ENCODE measurements around the gene FBXL13.
"Not testable (repeated sequence)": the region's sequence is repeated elsewhere in the genome, so short reads cannot be mapped to it uniquely, and the experiment has no call there.

The FBXL13 gene

DNA sequence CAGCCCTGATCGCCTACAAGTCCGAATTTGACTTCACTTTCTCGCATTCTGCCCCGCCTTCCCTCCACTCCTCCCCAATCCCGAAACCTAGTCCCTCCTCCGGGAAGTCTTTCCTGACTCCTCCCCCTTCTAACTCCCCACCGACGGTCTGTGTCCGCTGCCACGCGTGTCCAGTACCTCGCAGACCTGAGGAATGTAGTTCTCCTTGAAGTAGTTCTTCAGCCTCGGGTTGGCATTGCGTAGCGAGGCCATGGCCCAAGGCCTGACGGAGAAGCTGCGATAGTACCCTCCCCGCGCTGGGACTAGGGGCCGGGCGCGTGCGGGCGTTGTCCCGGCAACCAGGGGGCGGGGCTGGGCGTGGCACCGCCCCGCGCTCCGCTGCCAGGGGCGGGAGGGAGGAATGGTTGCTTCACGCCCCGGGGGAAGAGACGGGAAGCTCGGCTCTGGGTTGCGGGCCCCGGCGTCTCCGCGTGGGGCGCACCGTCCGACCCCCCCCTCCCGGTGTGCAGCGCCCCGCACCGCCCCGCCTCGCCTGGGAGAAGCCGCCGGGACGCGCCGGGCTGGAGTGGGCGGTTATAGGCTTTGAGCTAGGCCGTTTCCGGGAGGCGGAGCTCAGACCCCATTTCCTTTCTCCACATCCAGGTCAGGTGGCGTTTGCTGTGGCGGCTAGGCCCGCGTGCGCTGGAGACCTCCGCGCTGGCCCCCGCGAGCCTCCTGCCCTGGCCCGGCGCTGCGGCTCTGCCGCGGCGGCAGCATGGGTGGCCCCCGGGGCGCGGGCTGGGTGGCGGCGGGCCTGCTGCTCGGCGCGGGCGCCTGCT, at the start of gene FBXL13, which contains the start of gene ARMC10:
FBXL13 (minus strand) TSS at position 278 of the 818 bp plus-strand sequence.
ARMC10 (plus strand) TSS at position 622 of the 818 bp plus-strand sequence; CDS start at position 755, 133 bp downstream.
- peak; percentile 78 to 86 (median 85) for DNase-seq (ENCODE audit: low read depth in 2 of 3, low spot score in 1 of 3)

- DNase-seq (ENCODE audit: low read depth in 2 of 3, low spot score in 1 of 3), result no peak
These were observed 48.9 kb upstream of the FBXL13 start for GRCh38 chr7:103123529-103123928.

- DNase-seq (ENCODE audit: low read depth in 2 of 3, low spot score in 1 of 3), result no peak
These were observed 47.0 kb upstream of the FBXL13 start for GRCh38 chr7:103121641-103122040.

DNA sequence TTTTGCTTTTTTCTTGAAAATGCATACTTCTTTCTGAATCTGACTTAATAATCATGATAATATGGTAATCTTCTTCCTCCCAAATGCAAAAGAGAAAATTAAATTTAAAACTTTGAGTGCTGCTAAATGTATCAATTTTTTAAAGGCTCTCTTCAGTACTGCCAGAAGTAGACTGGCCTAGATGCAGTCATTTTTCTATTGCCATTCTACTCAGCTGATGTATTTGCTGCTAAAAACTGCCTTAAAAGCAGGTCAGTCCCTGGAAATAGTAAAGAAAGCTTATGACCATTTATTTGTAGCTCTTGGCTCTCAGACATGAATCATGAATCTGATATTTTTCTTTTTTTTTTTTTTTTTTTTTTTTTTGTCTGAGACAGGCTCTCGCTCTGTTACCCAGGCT, 45.8 kb upstream of the FBXL13 start:
- no peak for DNase-seq (ENCODE audit: low read depth in 2 of 3, low spot score in 1 of 3)

DNA sequence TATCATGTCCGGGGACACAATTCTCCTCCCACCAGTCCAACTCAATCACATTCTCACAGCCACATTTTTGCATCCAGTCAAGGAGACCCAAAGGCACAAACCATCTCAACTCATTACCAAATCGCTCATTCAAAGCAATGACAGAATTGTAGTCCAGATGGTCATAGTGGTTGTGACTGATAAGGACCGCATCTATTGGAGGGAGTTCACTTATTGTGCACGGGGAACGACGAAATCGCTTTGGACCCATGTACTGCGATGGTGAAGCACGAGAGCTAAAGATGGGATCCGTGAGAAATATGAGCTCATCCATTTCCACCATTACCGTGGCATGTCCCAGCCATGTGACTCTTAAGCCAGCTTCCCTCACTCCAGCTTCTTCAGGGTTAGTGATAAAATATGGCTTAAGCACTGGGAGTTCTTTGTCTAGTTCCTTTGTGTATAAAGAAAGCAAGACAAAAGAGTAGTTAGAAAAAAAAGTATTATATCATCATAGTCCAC, 45.2 kb upstream of the FBXL13 start:
- no peak for DNase-seq (ENCODE audit: low read depth in 2 of 3, low spot score in 1 of 3)

- DNase-seq (ENCODE audit: low read depth in 2 of 3, low spot score in 1 of 3), result no peak
These were observed 42.9 kb upstream of the FBXL13 start for GRCh38 chr7:103117465-103117864.

DNA sequence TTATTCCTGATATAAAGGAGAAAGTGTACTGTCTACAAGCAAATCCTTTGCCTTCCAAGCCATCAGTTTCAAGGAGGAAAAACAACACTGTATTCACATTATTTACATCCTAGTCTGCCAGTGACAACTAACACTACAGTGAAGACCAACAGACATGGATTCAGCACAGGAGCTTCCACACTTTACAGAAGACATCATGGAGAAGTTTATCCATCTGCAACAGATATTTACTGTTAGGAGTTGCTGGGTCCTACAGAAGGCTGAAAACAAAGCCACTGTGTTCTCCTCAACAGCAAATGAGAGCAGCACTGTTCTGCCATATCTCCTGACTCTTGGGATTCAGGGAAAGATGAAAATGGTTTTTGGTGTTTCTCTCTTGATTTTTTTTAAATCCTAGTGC, 42.4 kb upstream of the FBXL13 start:
- DNase-seq (ENCODE audit: low read depth in 2 of 3, low spot score in 1 of 3), result no peak

- DNase-seq (ENCODE audit: low read depth in 2 of 3, low spot score in 1 of 3), result no peak
These were observed 41.9 kb upstream of the FBXL13 start for GRCh38 chr7:103116511-103116910.

GRCh38 chr7:103115771-103116170, 41.2 kb upstream of the FBXL13 start:
- DNase-seq (ENCODE audit: low read depth in 2 of 3, low spot score in 1 of 3), result no peak

DNA sequence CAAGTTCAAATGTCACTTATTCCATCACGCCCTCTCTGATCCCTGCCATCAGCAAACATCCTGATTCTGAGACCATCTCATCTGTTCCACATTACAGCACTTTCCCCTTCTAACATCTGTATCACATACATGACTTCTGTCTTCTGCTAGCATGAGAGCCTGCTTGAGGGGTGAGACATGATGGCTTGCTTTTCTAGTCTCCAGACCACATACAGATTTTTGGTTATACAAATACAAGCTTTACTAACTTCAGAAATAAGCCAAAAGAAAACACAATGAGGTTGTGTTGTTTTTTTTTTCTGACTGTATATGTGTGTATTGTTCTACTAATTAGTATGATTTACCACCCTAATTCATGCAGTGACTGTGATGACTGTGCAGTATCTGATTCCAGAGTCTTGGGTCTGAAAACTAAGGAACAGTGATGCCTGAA, 40.0 kb upstream of the FBXL13 start:
- DNase-seq (ENCODE audit: low read depth in 2 of 3, low spot score in 1 of 3), result no peak

DNA sequence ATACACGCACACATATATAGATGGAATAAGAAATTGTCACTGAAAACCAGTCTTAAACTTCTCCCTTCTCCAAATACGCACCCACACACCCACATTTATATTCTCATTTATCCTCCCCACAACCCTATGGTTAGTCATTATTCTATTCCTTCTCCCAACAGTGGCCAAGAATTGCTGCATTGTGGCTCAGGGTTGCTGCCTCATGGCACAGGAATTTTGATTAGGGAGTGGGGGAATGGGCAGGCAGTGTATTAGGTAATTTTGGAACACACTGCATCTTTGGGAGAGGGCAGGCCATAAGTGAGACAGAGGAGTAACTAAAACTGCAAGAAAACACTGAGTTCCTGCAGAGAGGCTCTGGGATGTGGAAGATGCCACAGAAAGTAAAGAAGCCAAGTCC, 38.6 kb upstream of the FBXL13 start:
- DNase-seq (ENCODE audit: low read depth in 2 of 3, low spot score in 1 of 3), result no peak

DNA sequence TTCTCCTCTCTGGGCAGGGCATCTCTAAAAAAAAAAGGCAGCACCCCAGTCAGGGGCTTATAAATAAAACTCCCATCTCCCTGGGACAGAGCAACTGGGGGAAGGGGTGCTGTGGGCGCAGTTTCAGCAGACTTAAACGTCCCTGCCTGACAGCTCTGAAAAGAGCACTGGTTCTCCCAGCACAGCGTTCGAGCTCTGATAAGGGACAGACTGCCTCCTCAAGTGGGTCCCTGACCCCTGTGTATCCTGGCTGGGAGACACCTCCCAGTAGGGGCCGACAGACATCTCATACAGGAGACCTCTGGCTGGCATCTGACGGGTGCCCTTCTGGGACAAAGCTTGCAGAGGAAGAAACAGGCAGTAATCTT, 32.1 kb upstream of the FBXL13 start:
- DNase-seq (ENCODE audit: low read depth in 2 of 3, low spot score in 1 of 3), result not testable (repeated sequence)

GRCh38 chr7:103106005-103106702, 31.6 kb upstream of the FBXL13 start:
- DNase-seq (ENCODE audit: low read depth in 2 of 3, low spot score in 1 of 3), result no peak

GRCh38 chr7:103101543-103101942, 26.9 kb upstream of the FBXL13 start:
- DNase-seq (ENCODE audit: low read depth in 2 of 3, low spot score in 1 of 3), result no peak

DNA sequence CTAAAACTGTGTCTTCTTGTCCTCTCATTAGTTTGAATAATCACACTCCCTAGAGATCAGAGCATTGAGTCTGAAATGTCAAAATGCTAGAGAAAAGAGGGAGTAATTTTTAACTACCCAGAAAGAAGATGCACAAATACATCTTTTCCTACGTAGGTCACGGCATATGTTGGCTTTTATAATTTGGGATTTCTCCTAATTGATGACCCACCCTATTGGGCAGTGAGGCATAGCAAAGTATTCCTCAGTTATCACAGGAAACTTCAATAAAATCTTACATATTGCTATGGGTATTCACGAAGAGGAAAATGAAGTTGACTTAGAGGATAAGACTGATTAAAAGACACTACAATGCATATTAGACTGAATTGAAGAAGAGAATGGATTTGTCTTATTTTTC, 25.8 kb upstream of the FBXL13 start:
- no peak for DNase-seq (ENCODE audit: low read depth in 2 of 3, low spot score in 1 of 3)

GRCh38 chr7:103097041-103097440, 22.4 kb upstream of the FBXL13 start:
- DNase-seq (ENCODE audit: low read depth in 2 of 3, low spot score in 1 of 3), result no peak

GRCh38 chr7:103095558-103095957, 21.0 kb upstream of the FBXL13 start:
- DNase-seq (ENCODE audit: low read depth in 2 of 3, low spot score in 1 of 3), result not testable (repeated sequence)

- no peak for DNase-seq (ENCODE audit: low read depth in 2 of 3, low spot score in 1 of 3)
These were observed 19.5 kb upstream of the FBXL13 start for GRCh38 chr7:103094102-103094501.

GRCh38 chr7:103093429-103093828, 18.8 kb upstream of the FBXL13 start:
- DNase-seq (ENCODE audit: low read depth in 2 of 3, low spot score in 1 of 3), result no peak

DNA sequence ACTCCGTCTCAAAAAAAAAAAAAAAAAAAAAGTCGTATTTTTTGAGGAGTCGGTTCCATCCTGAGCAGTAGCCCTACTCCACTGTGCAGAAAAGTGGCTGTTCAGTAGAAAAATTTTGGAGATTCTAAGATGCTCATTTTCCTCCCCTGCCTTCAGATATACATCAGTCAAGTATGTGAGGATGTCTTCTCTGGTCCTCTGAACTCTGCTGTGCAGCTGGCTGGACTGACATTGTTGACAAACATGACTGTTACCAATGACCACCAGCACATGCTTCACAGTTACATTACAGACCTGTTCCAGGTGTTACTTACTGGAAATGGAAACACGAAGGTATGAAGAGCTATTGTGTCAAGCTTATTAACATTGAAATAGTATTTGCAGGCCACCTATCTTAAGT, 17.7 kb upstream of the FBXL13 start:
- not testable (repeated sequence) for DNase-seq (ENCODE audit: low read depth in 2 of 3, low spot score in 1 of 3)

GRCh38 chr7:103083210-103083609, 8.6 kb upstream of the FBXL13 start:
- no peak for DNase-seq (ENCODE audit: low read depth in 2 of 3, low spot score in 1 of 3)

GRCh38 chr7:103082497-103082896, 7.9 kb upstream of the FBXL13 start:
- no peak for DNase-seq (ENCODE audit: low read depth in 2 of 3, low spot score in 1 of 3)
